GM12878 (cell line): Measurements from ENCODE around the gene LIPK. TPM values are rescaled to one million over a fixed set of nuclear protein-coding genes. Genes with fewer than 3 reads are reported as not detected.

Experiments
- ATAC-seq: fragments of 200-7000 bp; cut with Tn5 transposase; 3 replicates; pipeline ENCODE4 v1.9.1; 2020; ENCODE audit warnings: mild to moderate bottlenecking, moderate library complexity
- BruUV-seq: library from RNA; stranded (reverse); fragments of 400-500 nt; replicated peaks from 2 replicates; lab custom pipeline; 2021; lab: Mats Ljungman, UMichigan
- CTCF ChIA-PET: fragments of 300-600 bp; sonication (Branson Sonifier 250); formaldehyde crosslinking; extraction: SDS; loops from one replicate; lab custom pipeline; 2021; ENCODE audit warnings: inconsistent platforms; lab: Yijun Ruan, JAX
- POLR2A ChIA-PET: fragments of 350-600 bp; formaldehyde crosslinking; extraction: SDS; loops from one replicate; lab custom pipeline; 2021; ENCODE audit warnings: inconsistent platforms; lab: Charles Lee
- RAD21 ChIA-PET: fragments of 300-600 bp; sonication (Branson Sonifier 250); formaldehyde crosslinking; loops from one replicate; lab custom pipeline; 2023; ENCODE audit warnings: antibody characterized with exemption; ENCODE audit not compliant: unreplicated experiment; lab: Charles Lee
- SMC1A ChIA-PET: fragments of 300-600 bp; sonication (Branson Sonifier 250); formaldehyde crosslinking; loops from one replicate; lab custom pipeline; 2023; ENCODE audit not compliant: unreplicated experiment, uncharacterized antibody; lab: Charles Lee
- DNase-seq: peaks from one replicate; pipeline ENCODE4 v3.0.0-alpha.2; 2011; ENCODE audit warnings: low read depth, low spot score
- FAIRE-seq: peaks from 3 replicates; lab custom pipeline; 2011; peaks lifted over from hg19 to GRCh38; lab: Jason Lieb, UNC
- H2AFZ ChIP-seq: 2 replicates; pipeline ENCODE4 v1.6.0; 2011; ENCODE audit warnings: low read depth, low read length, control low read depth; ENCODE audit not compliant: control insufficient read depth
- H3K27ac ChIP-seq: 2 replicates; pipeline ENCODE4 v1.5.1; 2011; ENCODE audit warnings: control low read depth; ENCODE audit not compliant: control insufficient read depth, insufficient read depth
- H3K27me3 ChIP-seq, 2 experiments: replicated peaks in 1 of 2; 2 replicates each; pipeline versions ENCODE4 v1.6.0 to v1.6.1; 2011; ENCODE audit warnings: low read length in 1 of 2; ENCODE audit not compliant: control insufficient read depth in 2 of 2, insufficient read depth in 2 of 2
- H3K36me3 ChIP-seq, 2 experiments: 2 replicates each; pipeline ENCODE4 v1.5.1; 2011; ENCODE audit warnings: low read length in 1 of 2; ENCODE audit not compliant: control insufficient read depth in 2 of 2, insufficient read depth in 2 of 2
- H3K4me1 ChIP-seq: 2 replicates; pipeline ENCODE4 v1.6.1; 2011; ENCODE audit warnings: mild to moderate bottlenecking, low read length, moderate library complexity, mixed read lengths; ENCODE audit not compliant: control insufficient read depth, insufficient read depth
- H3K4me2 ChIP-seq: 2 replicates; pipeline ENCODE4 v1.6.0; 2011; ENCODE audit warnings: control low read depth; ENCODE audit not compliant: control insufficient read depth, insufficient read depth
- H3K4me3 ChIP-seq: fragments of 200-600 bp; sonication (generic); 2 replicates; pipeline ENCODE4 v1.5.1; 2016
- H3K79me2 ChIP-seq: 2 replicates; pipeline ENCODE4 v1.6.0; 2011; ENCODE audit warnings: low read length; ENCODE audit not compliant: control insufficient read depth, insufficient read depth
- H3K9ac ChIP-seq: 2 replicates; pipeline ENCODE4 v1.8.0; 2011; ENCODE audit warnings: low read length, control low read depth, mixed read lengths; ENCODE audit not compliant: control insufficient read depth, insufficient read depth
- H3K9me3 ChIP-seq: replicated peaks from 3 replicates; pipeline ENCODE4 v1.5.1; 2011; ENCODE audit warnings: mild to moderate bottlenecking, low read length; ENCODE audit not compliant: control insufficient read depth, insufficient read depth
- H4K20me1 ChIP-seq: 2 replicates; pipeline ENCODE4 v1.6.0; 2011; ENCODE audit not compliant: control insufficient read depth, insufficient read depth
- BCL11A ChIP-seq: IDR thresholded peaks from 2 replicates; pipeline ENCODE4 v1.6.1; 2011; ENCODE audit warnings: low read depth, low read length
- MEF2A ChIP-seq: IDR thresholded peaks from 2 replicates; pipeline ENCODE4 v1.6.1; 2011; ENCODE audit warnings: low read depth, mild to moderate bottlenecking, low read length, moderate library complexity; ENCODE audit not compliant: insufficient read depth
- NFYA ChIP-seq: IDR thresholded peaks from 2 replicates; pipeline ENCODE4 v1.6.1; 2011; ENCODE audit warnings: low read depth, mild to moderate bottlenecking, low read length, improper control_type of control experiment, borderline replicate concordance
- NRF1 ChIP-seq: conservative IDR thresholded peaks from 2 replicates; pipeline ENCODE4 v1.6.1; 2011; ENCODE audit warnings: mild to moderate bottlenecking, low read depth, low read length, improper control_type of control experiment
- PBX3 ChIP-seq: IDR thresholded peaks from 2 replicates; pipeline ENCODE4 v1.6.1; 2011; ENCODE audit warnings: mild to moderate bottlenecking, low read depth, low read length, moderate library complexity; ENCODE audit not compliant: insufficient replicate concordance
- SKIL ChIP-seq: fragments of 450-650 bp; IDR thresholded peaks from 2 replicates; pipeline ENCODE4 v1.6.1; 2017; ENCODE audit warnings: mild to moderate bottlenecking, low read depth, inconsistent platforms; ENCODE audit not compliant: poor library complexity, severe bottlenecking
- TARDBP ChIP-seq: IDR thresholded peaks from 2 replicates; pipeline ENCODE4 v1.6.1; 2016; ENCODE audit warnings: borderline replicate concordance
- TBL1XR1 ChIP-seq: IDR thresholded peaks from 2 replicates; pipeline ENCODE4 v1.6.1; 2012; ENCODE audit warnings: low read depth, low read length, improper control_type of control experiment
- ZNF687 ChIP-seq: fragments of 450-650 bp; IDR thresholded peaks from 2 replicates; pipeline ENCODE4 v1.6.1; 2017; ENCODE audit warnings: mild to moderate bottlenecking, moderate library complexity
- WGBS: methylation state at CpG from one replicate; pipeline ENCODE4 v1.1.6; 2016; ENCODE audit warnings: low lambda C conversion rate; ENCODE audit not compliant: insufficient replicate concordance, insufficient coverage; ENCODE audit errors: missing lambda C conversion rate; 5-methylcytosine and 5-hydroxymethylcytosine counted together
- in situ Hi-C: fragments of 300-500 bp; cut with MboI; formaldehyde crosslinking; loops from 9 replicates; pipeline ENCODE4 v1.14.3; 2018; ENCODE audit warnings: mixed read lengths
- intact Hi-C: fragments of 100-400 bp; cut with micrococcal nuclease; formaldehyde crosslinking; loops from one replicate; pipeline ENCODE4 v1.14.2; 2022; ENCODE audit not compliant: unreplicated experiment
- polyA plus RNA-seq, 11 experiments: library from polyadenylated mRNA; depleted of rRNA in 4 of 11; unstranded in 6 of 11; stranded (reverse) in 5 of 11; fragments of >200 nt; fragmentation: Nextera tagmentation in 4 of 11; fragmentation: Illumina TruSeq in 1 of 11; extraction: Ambion mirVana in 4 of 11; extraction: Trizol in 1 of 11; gene quantifications; 1 replicate in 1 of 11; 2 replicates in 10 of 11; pipeline versions ENCODE4 v1.2.1 to v1.2.3, GENCODE V29; 2011 to 2016; ENCODE audit warnings: inconsistent platforms in 2 of 11, missing spikeins in 2 of 11, low read depth in 1 of 11
- total RNA-seq, 4 experiments: library from RNA; depleted of rRNA in 3 of 4; stranded (reverse); fragments of >200 nt in 3 of 4; fragmentation: Illumina TruSeq in 1 of 4; extraction: Trizol in 1 of 4; gene quantifications; 2 replicates each; pipeline versions ENCODE4 v1.2.1 to v1.2.3, GENCODE V29; 2013 to 2021

The LIPK gene
- total and polyA plus RNA-seq, 10 of the 15 experiments (the other 5 are each of a cell fraction or from before 2014, with no cell fraction given), result not detected

- TF ChIP-seq ZNF687, result no peak
- TF ChIP-seq, all 136 proteins: peak for 0
These were observed 46.1 kb upstream of the LIPK start (continued) for GRCh38 chr10:88659725-88660597.

- no peak for ATAC-seq
- no peaks in the 10 kb centered on the region for H3K79me2 ChIP-seq
- DNase-seq, result no peak
- POLR2A ChIA-PET, result interaction anchor here (0.6 kb wide), 1 partner anchor 24 kb away, joined by 4 read pairs; no protein-coding TSS in a partner anchor
- RAD21 ChIA-PET, result no interaction called here
- no peaks in the 10 kb centered on the region for H3K9me3 ChIP-seq
- no peak for FAIRE-seq
- TF ChIP-seq MEF2A (no peak), NFYA (no peak), NRF1 (no peak), BCL11A (no peak), TBL1XR1 (no peak), TARDBP (no peak), SKIL (no peak), PBX3 (no peak)
- SMC1A ChIA-PET, result interaction anchor here (0.7 kb wide), 1 partner anchor 67 kb away, joined by 3 read pairs; no protein-coding TSS in a partner anchor
- no peak overlapping the region for H2AFZ ChIP-seq
- CTCF ChIA-PET, result interaction anchor here (1.9 kb wide), 1 partner anchor 9 kb away, joined by 4 read pairs; no protein-coding TSS in a partner anchor
- H3K27ac ChIP-seq, result no peak overlapping the region
- no peaks in the 10 kb centered on the region for H3K36me3 ChIP-seq
- H3K4me1 ChIP-seq, result no peaks in the 10 kb centered on the region
- H3K27me3 ChIP-seq, result no peaks in the 10 kb centered on the region
- 1% methylated on average over 3 of the region's 3 CpGs for WGBS
- no peak overlapping the region for H3K4me2 ChIP-seq
- no peaks in the 10 kb centered on the region for H4K20me1 ChIP-seq
- no peak overlapping the region for H3K9ac ChIP-seq
- intact Hi-C loops, result no loop called here
- no TSS peak for BruUV-seq
- no peak overlapping the region for H3K4me3 ChIP-seq
- in situ Hi-C loops, result no loop called here
These were observed 45.5 kb upstream of the LIPK start for GRCh38 chr10:88660598-88660884.
